ENCODE results near the gene ATG101. TPM values are rescaled to one million over a fixed set of nuclear protein-coding genes. Genes with fewer than 3 reads are reported as not detected.

The ATG101 gene
- polyA plus RNA-seq, 1 donor (not counting 4 experiments of a cell fraction or from before 2014, with no cell fraction given) = 62.7 TPM

DNA sequence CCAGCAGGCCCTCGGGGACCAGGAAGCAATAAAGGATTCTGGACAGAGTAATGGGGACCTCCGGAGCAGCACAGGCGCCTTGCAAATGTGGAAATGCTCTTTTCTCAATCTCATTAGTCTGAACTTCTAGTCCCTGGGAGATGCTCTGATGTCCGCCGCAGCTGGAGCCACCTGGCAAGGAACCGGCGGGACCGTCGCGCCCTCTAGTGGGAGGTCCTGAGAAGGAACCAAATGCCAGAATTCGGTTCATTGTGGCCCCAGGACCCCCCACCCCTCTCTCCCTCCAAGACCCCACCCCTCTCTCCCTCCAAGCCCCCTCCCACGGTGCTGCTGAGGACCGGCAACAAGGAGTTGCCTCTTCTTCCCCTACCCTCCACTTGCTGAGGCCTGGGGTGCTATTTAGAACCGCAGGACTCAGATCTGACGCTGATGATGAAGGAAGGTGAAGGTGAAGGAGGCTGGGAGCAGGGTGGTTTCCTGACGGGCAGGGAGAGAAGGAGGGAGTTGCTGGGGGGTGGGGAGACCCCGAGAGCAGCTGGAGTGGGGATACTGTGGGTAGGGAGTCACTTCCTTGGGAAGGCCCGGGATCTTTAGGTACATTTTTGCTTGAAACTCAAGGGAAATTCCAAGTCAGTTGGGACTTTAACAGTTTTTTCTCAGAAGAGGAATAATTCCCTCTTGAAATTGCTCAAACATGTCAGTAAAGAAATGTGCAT lies 52.2 kb downstream of the ATG101 start:
- Histone ChIP-seq H3K9me3 (ENCODE audit: control insufficient read depth, low read depth, low read length) (no peaks in the 10 kb centered on the region), H3K9ac (ENCODE audit: control insufficient read depth, extremely low read depth, insufficient read depth, low read length) (no peak overlapping the region), H4K20me1 (ENCODE audit: control insufficient read depth, extremely low read depth, insufficient read depth, low read length) (no peaks in the 10 kb centered on the region), H3K27ac (ENCODE audit: control insufficient read depth, insufficient read depth, low read length) (no peak overlapping the region), H3K4me1 (ENCODE audit: control insufficient read depth, extremely low read depth, insufficient read depth, low read length) (peaks cover 32% of the 10 kb centered on the region), H3K9me1 (ENCODE audit: control insufficient read depth, extremely low read depth, insufficient read depth, low read length) (no peaks in the 10 kb centered on the region), H2AFZ (ENCODE audit: control insufficient read depth, low read length) (no peak overlapping the region), H3K36me3 (ENCODE audit: control insufficient read depth in 2 of 2, extremely low read depth in 1 of 2, insufficient read depth in 2 of 2, low read length in 2 of 2) (no peaks in the 10 kb centered on the region), H3K4me2 (ENCODE audit: control insufficient read depth, extremely low read depth, insufficient read depth, low read depth, low read length) (peak overlapping the region; percentile 32), H3K79me2 (ENCODE audit: control insufficient read depth, insufficient read depth, low read length) (no peaks in the 10 kb centered on the region), H3K4me3 (ENCODE audit: control insufficient read depth in 2 of 3, extremely low read depth in 1 of 3, insufficient read depth in 2 of 3, low read depth in 1 of 3, low read length in 3 of 3) (no peak overlapping the region), H3K27me3 (ENCODE audit: control insufficient read depth, extremely low read depth, insufficient read depth, low read length) (peaks cover 13% of the 10 kb centered on the region)
- DNase-seq (ENCODE audit: low read depth, low spot score) (no peak), FAIRE-seq (peak; percentile 39)
- TF ChIP-seq, protein P1, sequence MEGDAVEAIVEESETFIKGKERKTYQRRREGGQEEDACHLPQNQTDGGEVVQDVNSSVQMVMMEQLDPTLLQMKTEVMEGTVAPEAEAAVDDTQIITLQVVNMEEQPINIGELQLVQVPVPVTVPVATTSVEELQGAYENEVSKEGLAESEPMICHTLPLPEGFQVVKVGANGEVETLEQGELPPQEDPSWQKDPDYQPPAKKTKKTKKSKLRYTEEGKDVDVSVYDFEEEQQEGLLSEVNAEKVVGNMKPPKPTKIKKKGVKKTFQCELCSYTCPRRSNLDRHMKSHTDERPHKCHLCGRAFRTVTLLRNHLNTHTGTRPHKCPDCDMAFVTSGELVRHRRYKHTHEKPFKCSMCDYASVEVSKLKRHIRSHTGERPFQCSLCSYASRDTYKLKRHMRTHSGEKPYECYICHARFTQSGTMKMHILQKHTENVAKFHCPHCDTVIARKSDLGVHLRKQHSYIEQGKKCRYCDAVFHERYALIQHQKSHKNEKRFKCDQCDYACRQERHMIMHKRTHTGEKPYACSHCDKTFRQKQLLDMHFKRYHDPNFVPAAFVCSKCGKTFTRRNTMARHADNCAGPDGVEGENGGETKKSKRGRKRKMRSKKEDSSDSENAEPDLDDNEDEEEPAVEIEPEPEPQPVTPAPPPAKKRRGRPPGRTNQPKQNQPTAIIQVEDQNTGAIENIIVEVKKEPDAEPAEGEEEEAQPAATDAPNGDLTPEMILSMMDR (optimal IDR thresholded peaks at IDR 0.05 in 1 of 3, IDR thresholded peaks at IDR 0.05 in 1 of 3, conservative IDR thresholded peaks at IDR 0.05 in 1 of 3; ENCODE audit: extremely low read depth in 1 of 3, insufficient read depth in 2 of 3, low read length in 3 of 3) = peak; percentile 60 to 87 (median 86)
- TF ChIP-seq EZH2 (IDR thresholded peaks at IDR 0.05; ENCODE audit: low read length) = no peak
- dilution Hi-C loops (cut with MboI; ENCODE audit: extremely low pct_ligation_motif_present, low sequenced_read_pairs) = no loop called here

DNA sequence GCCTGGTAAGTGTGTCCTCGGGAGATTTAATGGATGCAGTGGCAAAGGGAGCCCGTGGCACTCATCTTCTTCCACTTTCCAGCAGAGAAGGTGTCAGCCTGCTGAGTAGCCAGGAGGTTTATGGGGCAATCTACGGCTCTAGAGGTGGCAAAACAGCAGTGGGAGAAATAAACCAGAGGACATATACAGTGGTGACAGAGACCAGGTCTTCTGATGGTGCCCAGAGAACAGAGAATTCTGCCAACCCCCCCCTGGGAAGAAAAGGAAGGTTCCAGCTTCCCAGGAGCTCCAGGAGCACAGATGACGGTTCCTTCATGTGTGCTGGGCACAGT lies 52.7 kb downstream of the ATG101 start:
- Histone ChIP-seq H3K9ac (ENCODE audit: control insufficient read depth, extremely low read depth, insufficient read depth, low read length) (no peak overlapping the region), H3K4me1 (ENCODE audit: control insufficient read depth, extremely low read depth, insufficient read depth, low read length) (peaks cover 27% of the 10 kb centered on the region), H3K27me3 (ENCODE audit: control insufficient read depth, extremely low read depth, insufficient read depth, low read length) (peaks cover 13% of the 10 kb centered on the region), H3K4me3 (ENCODE audit: control insufficient read depth in 2 of 3, extremely low read depth in 1 of 3, insufficient read depth in 2 of 3, low read depth in 1 of 3, low read length in 3 of 3) (no peak overlapping the region), H2AFZ (ENCODE audit: control insufficient read depth, low read length) (no peak overlapping the region), H3K9me3 (ENCODE audit: control insufficient read depth, low read depth, low read length) (no peaks in the 10 kb centered on the region), H3K4me2 (ENCODE audit: control insufficient read depth, extremely low read depth, insufficient read depth, low read depth, low read length) (no peak overlapping the region), H3K27ac (ENCODE audit: control insufficient read depth, insufficient read depth, low read length) (no peak overlapping the region), H3K79me2 (ENCODE audit: control insufficient read depth, insufficient read depth, low read length) (no peaks in the 10 kb centered on the region), H3K9me1 (ENCODE audit: control insufficient read depth, extremely low read depth, insufficient read depth, low read length) (no peaks in the 10 kb centered on the region), H3K36me3 (ENCODE audit: control insufficient read depth in 2 of 2, extremely low read depth in 1 of 2, insufficient read depth in 2 of 2, low read length in 2 of 2) (no peaks in the 10 kb centered on the region), H4K20me1 (ENCODE audit: control insufficient read depth, extremely low read depth, insufficient read depth, low read length) (no peaks in the 10 kb centered on the region)
- TF ChIP-seq, protein P1 (optimal IDR thresholded peaks at IDR 0.05 in 1 of 3, IDR thresholded peaks at IDR 0.05 in 1 of 3, conservative IDR thresholded peaks at IDR 0.05 in 1 of 3; ENCODE audit: extremely low read depth in 1 of 3, insufficient read depth in 2 of 3, low read length in 3 of 3) = no peak
- no peak for TF ChIP-seq EZH2 (IDR thresholded peaks at IDR 0.05; ENCODE audit: low read length)
- no peak for FAIRE-seq
- DNase-seq (ENCODE audit: low read depth, low spot score) = no peak
- dilution Hi-C loops (cut with MboI; ENCODE audit: extremely low pct_ligation_motif_present, low sequenced_read_pairs) = no loop called here
